ENCODE results near the gene SHKBP1.

DNA sequence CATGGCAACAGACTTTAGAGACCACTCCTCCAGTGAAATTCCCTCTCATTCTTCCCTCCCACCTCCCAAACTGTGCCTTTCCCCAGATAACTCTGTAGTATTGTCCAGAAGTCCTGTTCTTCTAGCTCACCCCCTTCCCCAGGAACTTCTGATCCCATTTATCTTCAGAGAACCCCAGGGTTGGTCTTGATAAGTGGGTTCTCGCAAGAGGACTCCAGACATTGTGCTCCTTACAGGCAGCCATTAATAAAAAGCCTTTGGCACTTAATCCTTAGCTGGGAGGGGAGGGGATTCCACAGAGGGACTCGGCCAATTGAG lies 26.4 kb downstream of the SHKBP1 start:
- TF ChIP-seq, protein P1, sequence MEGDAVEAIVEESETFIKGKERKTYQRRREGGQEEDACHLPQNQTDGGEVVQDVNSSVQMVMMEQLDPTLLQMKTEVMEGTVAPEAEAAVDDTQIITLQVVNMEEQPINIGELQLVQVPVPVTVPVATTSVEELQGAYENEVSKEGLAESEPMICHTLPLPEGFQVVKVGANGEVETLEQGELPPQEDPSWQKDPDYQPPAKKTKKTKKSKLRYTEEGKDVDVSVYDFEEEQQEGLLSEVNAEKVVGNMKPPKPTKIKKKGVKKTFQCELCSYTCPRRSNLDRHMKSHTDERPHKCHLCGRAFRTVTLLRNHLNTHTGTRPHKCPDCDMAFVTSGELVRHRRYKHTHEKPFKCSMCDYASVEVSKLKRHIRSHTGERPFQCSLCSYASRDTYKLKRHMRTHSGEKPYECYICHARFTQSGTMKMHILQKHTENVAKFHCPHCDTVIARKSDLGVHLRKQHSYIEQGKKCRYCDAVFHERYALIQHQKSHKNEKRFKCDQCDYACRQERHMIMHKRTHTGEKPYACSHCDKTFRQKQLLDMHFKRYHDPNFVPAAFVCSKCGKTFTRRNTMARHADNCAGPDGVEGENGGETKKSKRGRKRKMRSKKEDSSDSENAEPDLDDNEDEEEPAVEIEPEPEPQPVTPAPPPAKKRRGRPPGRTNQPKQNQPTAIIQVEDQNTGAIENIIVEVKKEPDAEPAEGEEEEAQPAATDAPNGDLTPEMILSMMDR (IDR thresholded peaks at IDR 0.05) = no peak
- TF ChIP-seq ZFX (IDR thresholded peaks at IDR 0.05; ENCODE audit: borderline replicate concordance) = no peak
